HG02885 (cell line): Measurements from ENCODE around the gene CELSR2.

Source experiments
- ATAC-seq: cut with Tn5 transposase; IDR thresholded peaks from one replicate; pipeline ENCODE4 v1.9.1; 2021; ENCODE audit warnings: mild to moderate bottlenecking; ENCODE audit not compliant: unreplicated experiment, poor library complexity

Gene CELSR2

DNA sequence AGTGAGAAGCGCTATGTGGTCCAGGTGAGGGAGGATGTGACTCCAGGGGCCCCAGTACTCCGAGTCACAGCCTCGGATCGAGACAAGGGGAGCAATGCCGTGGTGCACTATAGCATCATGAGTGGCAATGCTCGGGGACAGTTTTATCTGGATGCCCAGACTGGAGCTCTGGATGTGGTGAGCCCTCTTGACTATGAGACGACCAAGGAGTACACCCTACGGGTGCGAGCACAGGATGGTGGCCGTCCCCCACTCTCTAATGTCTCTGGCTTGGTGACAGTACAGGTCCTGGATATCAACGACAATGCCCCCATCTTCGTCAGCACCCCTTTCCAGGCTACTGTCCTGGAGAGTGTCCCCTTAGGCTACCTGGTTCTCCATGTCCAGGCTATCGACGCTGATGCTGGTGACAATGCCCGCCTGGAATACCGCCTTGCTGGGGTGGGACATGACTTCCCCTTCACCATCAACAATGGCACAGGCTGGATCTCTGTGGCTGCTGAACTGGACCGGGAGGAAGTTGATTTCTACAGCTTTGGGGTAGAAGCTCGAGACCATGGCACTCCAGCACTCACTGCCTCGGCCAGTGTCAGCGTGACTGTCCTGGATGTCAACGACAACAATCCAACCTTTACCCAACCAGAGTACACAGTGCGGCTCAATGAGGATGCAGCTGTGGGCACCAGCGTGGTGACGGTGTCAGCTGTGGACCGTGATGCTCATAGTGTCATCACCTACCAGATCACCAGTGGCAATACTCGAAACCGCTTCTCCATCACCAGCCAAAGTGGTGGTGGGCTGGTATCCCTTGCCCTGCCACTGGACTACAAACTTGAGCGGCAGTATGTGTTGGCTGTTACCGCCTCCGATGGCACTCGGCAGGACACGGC is 2.2 kb downstream of the CELSR2 start:
- no peak for ATAC-seq

DNA sequence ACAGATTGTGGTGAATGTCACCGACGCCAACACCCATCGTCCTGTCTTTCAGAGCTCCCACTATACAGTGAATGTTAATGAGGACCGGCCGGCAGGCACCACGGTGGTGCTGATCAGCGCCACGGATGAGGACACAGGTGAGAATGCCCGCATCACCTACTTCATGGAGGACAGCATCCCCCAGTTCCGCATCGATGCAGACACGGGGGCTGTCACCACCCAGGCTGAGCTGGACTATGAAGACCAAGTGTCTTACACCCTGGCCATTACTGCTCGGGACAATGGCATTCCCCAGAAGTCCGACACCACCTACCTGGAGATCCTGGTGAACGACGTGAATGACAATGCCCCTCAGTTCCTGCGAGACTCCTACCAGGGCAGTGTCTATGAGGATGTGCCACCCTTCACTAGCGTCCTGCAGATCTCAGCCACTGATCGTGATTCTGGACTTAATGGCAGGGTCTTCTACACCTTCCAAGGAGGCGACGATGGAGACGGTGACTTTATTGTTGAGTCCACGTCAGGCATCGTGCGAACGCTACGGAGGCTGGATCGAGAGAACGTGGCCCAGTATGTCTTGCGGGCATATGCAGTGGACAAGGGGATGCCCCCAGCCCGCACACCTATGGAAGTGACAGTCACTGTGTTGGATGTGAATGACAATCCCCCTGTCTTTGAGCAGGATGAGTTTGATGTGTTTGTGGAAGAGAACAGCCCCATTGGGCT is 3.0 kb downstream of the CELSR2 start:
- no peak for ATAC-seq

DNA sequence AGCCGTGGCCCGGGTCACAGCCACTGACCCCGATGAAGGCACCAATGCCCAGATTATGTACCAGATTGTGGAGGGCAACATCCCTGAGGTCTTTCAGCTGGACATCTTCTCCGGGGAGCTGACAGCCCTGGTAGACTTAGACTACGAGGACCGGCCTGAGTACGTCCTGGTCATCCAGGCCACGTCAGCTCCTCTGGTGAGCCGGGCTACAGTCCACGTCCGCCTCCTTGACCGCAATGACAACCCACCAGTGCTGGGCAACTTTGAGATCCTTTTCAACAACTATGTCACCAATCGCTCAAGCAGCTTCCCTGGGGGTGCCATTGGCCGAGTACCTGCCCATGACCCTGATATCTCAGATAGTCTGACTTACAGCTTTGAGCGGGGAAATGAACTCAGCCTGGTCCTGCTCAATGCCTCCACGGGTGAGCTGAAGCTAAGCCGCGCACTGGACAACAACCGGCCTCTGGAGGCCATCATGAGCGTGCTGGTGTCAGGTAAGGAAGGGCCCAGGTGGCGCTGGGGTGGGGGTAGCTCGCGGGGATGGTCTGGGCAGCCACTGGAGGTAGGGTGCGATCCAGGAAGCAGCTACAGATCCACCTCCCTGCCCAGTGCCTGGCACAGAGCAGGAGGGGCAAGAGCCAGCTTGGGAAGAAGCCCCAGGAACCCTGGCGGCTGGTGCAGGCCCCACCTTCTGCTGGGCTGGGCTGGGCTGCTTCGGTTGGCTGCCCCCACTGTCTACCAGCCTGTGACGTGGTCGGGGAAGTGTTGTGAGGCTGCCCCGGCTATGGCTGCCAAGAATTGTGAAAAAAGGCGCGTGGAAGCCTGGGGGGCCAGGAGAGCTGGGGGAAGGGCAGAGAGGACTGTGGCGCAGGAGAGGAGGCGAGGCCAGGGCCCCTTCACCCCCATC is 3.8 kb downstream of the CELSR2 start:
- no peak for ATAC-seq

DNA sequence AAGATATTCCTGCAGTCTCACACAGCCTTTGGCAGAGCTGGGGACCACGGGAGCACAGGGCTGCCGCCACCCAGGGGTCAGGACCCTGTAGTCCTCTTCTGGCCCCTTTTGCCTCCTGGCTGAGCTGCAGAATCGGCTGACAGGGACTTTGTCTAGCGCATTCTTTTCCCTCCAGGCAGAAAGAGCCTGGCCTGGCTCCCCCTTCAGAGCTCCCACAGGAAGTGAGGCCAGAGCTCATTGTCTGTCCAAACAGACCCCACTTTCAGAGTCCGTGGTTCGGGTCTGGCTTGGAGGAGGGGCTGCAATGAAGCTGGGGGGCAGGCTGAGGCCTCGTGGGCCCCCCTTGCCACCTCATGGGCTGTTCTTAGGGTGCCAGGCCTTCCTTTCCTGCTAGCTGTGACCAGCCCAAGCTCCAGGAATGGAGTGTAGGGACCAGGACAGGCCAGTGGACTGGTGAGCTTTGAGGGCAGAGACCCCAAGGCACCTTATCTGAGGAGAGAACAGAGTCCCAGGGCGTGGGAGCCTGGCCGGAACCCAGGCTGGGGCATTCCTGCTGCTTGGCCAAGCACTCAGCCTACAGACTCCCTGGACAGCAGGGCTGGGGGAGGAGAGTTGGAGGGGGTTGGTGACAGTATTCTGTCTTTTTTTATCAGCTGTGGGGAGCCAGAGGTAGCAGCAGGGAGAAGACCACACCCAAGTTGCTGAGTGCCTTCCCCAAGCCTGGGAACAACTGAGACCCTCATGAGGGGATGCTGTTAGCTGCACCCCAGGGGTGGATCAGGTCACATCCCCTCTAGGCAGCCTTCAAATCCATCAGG is 4.7 kb downstream of the CELSR2 start:
- ATAC-seq = no peak

DNA sequence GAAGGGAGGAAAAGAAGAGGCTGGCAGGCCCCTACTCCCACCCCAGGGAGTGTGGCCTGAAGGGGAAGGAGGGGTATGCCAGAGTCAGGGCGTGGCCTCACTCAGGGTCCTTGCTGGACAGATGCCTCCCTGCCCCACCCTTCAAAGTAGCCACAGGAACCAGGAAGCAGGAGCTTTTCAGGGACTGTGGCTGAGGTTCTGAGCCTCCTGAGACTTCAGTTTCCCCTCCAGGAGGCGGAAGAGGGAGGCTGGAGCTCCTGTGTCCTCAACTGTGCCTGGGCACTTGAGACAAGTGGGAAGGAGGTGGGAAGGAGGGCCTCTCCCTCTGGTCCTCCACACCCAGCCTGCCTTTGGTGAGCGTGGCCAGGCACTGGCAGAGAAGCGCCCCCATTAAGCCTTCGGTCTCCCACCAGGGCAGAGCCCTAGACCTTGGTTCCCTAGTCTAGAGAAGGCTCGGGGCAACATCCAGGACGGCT is 5.3 kb downstream of the CELSR2 start:
- no peak for ATAC-seq

DNA sequence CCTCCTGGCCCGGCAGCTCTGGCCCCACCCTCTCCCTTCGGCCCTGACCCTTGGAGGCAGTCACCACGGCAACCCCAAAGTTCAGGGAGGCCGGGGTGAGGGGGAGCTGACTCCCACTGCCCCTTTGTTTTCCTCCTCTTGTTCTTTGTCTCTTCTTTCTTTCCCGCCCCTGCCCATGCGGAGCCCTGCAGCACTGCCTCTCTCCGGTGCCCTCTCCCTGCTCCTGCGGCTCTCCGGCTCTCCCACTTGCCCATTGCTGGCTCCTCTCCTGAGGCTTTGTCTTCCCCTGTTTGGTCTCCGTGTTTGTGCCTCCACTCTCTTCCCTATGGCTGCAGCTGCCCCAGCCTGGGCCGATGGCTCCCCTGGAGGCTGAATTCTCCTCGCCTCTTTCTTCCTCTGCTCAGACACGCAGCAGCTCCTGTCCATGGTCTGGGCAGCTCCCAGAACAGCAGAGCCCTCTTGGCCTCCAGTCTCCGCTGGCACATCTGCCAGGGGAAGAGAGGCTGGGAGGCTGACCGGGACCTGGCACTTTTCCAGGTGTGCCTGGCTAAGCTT is 5.8 kb downstream of the CELSR2 start:
- ATAC-seq = no peak

DNA sequence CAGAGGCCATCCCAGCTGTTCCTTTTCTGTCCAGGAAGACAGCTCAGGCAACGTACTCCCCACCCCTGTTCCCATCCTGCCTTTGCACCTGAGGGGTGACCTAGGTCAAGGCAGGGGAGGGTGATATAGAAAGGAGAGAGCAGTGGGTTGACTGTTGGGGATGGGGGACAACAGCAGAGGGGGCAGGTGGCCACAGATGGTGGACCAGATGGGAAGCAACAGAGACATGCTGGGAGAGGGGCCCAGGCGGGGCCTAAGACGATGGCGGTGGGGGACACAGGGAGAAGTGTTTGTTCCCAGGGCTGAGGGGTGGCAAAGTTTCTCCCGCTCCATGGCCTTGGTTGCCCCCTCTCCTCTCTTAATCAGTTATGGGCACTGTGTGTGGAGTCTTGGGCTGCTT is 6.3 kb downstream of the CELSR2 start:
- ATAC-seq = no peak

DNA sequence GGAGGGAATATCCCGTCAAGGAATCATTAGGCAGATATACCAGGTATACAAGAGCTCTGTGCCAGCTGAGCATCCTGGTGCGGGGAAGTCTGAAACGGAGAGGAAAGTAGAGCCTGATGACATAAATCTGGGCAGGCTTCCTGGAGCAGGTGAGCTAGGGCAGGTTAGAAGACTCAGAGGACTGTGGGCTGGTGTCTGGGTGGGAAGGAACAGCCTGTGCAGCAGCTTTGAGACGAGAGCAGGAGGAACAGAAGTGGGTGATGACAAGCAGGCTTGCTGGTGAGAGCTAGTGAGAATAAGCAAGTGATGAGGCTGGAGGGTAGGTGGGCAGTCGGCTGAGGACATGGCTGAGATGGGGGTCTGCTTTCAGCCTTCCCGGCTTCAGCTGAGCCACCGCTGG is 6.7 kb downstream of the CELSR2 start:
- ATAC-seq = no peak

DNA sequence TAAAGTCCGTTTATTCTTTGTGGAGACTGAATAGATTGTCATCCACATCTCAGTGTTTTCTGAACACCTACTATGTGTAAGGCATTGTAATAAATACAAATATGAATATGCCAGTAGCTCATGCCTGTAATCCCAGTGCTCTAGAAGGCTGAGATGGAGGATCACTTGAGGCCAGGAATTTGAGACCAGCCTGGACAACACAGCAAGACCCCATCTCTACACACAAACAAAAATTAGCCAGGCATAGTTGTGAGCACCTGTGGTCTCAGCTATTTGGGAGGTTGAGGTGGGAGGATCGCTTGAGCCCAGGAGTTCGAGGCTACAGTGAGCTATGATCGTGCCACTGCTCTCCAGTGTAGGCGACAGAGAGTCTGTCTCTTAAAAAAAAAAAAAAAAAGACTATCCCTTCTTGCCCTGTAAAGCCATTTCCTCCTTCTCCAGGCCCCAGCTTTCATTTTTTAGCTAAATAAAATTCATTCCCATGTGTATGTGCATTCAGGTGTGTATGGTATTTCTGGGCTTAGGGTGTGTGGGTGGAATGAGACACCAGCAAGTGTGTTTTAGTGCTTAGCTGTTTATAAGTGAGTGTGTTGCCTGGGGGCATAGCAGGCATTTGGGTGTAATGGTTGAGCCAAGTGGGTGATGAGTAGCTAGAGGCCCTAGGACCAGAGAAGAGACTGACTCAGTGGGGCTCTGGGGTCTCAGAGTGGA is 7.8 kb downstream of the CELSR2 start:
- no peak for ATAC-seq

DNA sequence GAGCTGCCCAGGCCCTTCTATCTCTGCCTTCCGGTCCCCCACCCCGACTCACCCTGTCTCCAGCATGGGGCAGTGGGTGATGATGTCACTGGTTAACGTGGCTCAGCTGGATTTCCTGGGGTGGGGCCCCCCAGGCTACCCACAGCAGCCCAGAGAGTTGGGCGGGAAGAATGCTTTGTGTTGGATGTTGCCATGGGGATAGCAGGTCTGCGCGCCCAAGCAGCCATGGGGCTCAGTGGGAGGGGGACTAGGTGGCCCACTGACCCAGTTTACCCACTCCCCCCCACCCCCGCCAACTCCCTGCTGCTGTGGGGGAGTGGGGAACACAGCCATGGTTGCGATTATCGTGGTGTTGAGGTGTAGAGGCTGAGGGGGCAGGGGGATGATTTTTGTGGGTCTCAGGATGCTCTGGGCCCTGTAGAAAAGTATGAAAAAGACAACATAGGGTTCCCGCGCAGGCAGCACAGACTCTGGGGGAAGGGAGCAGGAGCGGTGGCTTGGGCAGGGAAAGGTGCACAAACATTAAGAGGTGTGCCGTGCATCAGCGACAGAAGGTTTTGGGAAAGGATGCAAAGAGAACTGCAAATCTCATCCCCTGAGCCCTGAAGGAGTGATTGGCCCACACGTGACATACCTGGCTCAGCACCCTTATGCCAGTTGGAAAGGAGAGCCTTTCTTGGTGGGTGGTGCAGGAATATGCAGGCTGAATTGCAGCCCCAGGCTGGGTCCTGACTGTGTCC is 8.5 kb downstream of the CELSR2 start:
- ATAC-seq = no peak

DNA sequence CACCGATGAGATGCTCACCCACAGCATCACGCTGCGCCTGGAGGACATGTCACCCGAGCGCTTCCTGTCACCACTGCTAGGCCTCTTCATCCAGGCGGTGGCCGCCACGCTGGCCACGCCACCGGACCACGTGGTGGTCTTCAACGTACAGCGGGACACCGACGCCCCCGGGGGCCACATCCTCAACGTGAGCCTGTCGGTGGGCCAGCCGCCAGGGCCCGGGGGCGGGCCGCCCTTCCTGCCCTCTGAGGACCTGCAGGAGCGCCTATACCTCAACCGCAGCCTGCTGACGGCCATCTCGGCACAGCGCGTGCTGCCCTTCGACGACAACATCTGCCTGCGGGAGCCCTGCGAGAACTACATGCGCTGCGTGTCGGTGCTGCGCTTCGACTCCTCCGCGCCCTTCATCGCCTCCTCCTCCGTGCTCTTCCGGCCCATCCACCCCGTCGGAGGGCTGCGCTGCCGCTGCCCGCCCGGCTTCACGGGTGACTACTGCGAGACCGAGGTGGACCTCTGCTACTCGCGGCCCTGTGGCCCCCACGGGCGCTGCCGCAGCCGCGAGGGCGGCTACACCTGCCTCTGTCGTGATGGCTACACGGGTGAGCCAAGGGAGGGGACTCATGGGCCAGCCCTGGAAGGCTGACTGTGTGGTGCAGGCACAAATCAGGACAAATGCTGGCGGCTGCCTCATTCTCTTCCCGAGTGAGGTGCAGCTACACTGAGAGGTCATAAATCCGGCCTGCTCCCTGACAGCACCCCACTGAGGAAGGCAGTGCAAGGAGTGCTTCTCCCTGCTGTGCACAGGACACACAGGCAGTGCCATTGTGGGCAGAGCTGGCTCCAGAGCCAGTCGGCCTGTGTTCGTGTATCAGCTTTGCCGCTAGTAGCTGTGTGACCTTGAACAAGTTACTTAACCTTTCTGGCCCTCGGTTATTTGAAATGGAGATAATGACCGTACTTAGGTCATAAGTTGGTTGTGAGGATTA is 9.4 kb downstream of the CELSR2 start:
- no peak for ATAC-seq

DNA sequence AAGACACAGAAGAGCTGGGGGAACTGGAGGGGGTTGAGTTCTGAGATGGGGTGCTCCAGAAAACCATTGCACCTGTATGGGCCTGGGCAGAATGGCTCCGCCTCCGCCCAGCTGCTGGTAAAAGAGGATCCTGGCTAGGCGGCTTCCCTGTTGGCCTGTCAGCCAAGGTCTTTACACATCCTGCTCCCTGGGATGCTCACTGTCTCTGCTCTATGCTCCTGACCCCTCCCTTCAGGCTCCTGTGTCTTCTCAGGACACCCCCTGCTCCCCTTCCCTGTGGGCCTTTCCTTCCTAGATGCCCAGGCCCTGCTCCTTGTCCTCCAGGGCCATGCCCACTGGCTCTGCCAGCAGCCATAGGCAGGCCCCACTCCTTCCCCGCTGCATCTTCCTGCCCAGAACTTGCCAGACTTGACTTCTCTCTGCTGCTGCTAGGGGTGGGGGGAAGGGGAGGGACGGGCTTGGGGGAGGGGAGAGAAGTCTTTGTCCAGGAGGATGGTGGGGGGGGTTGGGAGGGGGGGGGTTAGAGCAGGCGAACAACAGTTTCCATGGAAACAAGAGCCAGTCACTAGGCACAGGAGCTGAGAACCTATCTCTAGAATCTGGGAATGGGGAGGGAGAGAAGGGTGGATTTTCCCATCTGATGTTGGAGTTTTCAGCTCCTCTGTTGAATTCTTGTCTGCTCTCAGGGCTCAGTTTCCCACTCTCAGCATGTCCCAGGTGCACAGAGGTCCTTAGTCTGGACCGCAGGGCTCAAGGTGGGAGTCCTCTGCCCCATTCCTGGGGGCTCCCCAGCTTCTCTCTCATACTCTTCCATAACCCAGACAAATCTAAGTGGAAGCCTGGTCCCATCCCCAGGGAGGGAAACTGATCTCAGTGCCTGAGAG is 10.6 kb downstream of the CELSR2 start:
- no peak for ATAC-seq

DNA sequence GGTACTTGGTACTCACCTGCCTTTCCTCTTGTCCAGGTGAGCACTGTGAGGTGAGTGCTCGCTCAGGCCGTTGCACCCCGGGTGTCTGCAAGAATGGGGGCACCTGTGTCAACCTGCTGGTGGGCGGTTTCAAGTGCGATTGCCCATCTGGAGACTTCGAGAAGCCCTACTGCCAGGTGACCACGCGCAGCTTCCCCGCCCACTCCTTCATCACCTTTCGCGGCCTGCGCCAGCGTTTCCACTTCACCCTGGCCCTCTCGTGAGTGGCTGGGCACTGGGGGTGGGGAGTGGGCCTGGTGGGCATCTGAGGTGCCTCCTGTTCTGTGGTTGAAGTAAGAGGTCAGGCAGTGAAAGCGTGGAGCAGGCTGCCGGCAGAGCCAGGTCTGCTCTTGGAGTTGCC is 11.7 kb downstream of the CELSR2 start:
- no peak for ATAC-seq

DNA sequence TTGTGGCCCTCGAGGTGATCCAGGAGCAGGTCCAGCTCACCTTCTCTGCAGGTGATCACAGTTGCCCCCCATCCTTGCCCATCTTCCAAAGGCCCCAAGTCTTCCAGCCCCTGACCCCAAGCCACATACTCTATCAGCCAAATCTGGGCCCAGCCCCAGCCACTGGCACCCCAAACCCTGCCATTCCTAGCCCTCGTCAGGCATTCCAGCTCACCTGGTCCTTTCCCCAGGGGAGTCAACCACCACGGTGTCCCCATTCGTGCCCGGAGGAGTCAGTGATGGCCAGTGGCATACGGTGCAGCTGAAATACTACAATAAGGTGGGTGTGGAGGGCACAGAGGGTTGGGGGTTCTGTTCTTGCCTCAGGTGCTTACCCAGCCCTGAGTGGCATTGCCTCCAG is 12.2 kb downstream of the CELSR2 start:
- no peak for ATAC-seq

DNA sequence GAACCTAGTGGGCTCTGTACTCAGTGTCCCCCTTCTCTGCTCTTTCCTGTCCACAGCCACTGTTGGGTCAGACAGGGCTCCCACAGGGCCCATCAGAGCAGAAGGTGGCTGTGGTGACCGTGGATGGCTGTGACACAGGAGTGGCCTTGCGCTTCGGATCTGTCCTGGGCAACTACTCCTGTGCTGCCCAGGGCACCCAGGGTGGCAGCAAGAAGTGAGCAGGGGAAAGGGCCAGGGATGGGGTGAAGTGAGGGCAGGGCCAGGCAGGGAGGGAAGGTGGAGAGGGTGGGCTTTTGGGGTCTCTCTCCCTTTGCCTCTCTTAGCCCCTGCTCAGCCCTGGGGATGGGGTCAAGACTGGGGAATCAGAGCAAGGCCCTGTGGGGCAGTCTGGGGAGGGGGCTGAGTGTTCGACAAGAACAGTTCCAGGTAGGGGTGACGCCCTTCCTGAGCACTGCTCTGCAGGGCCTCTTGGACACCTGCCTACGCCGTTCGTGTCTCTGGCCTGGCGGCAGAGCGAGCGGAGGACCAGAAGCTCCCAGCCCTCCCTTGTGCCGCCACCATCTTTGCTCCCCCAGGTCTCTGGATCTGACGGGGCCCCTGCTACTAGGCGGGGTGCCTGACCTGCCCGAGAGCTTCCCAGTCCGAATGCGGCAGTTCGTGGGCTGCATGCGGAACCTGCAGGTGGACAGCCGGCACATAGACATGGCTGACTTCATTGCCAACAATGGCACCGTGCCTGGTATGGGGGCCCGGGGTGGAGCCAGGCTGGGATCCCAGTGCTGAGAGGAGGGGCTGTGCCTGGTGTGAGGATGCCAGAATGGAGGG is 13.1 kb downstream of the CELSR2 start:
- ATAC-seq = no peak
